ENCODE results near the gene TAF4.

- TF ChIP-seq MAX (IDR thresholded peaks at IDR 0.05; ENCODE audit: insufficient read depth, insufficient read length) = no peak
- no peak for TF ChIP-seq CTCF (IDR thresholded peaks at IDR 0.05; ENCODE audit: extremely low read depth in 1 of 2, insufficient read depth in 1 of 2, low read depth in 1 of 2, low read length in 2 of 2)
- no peak for TF ChIP-seq EZH2 (IDR thresholded peaks at IDR 0.05; ENCODE audit: borderline replicate concordance, low read depth, low read length, severe bottlenecking)
- no peak for TF ChIP-seq POLR2A (IDR thresholded peaks at IDR 0.05; ENCODE audit: low read depth, low read length)
- TF ChIP-seq JUN (IDR thresholded peaks at IDR 0.05; ENCODE audit: borderline replicate concordance, insufficient read depth, insufficient read length, low read depth) = no peak
- no peak for TF ChIP-seq POLR2AphosphoS5 (IDR thresholded peaks at IDR 0.05; ENCODE audit: insufficient read depth, low read depth, low read length)
- no peak for TF ChIP-seq MYC (IDR thresholded peaks at IDR 0.05; ENCODE audit: low read depth, low read length)
- TF ChIP-seq GATA2 (IDR thresholded peaks at IDR 0.05; ENCODE audit: insufficient read depth, insufficient read length, low read depth, low read length) = no peak
These were observed 61.9 kb downstream of the TAF4 start for GRCh38 chr20:62003567-62004405.

Measured in endothelial cell of umbilical vein (primary cell).